Neuronal stem cell (in vitro differentiated cells): ENCODE measurements around the gene GLI3.
A peak's percentile ranks its signal among the peaks of the same experiment; 100 is the strongest.

Experiments used
- DNase-seq: peaks from one replicate; pipeline ENCODE4 v3.0.0-alpha.2; 2013; ENCODE audit warnings: low spot score
- H2AFZ ChIP-seq: one replicate; pipeline ENCODE4 v1.6.1; 2013; ENCODE audit warnings: mild to moderate bottlenecking, low read length, inconsistent platforms
- H2AK5ac ChIP-seq: 2 replicates; pipeline ENCODE4 v1.6.1; 2013; ENCODE audit warnings: low read depth, mild to moderate bottlenecking, inconsistent platforms, low read length, moderate library complexity, mixed read lengths
- H2BK120ac ChIP-seq: 2 replicates; pipeline ENCODE4 v1.6.1; 2013; ENCODE audit warnings: low read depth, mild to moderate bottlenecking, inconsistent platforms, low read length, moderate library complexity, mixed read lengths
- H2BK12ac ChIP-seq: one replicate; pipeline ENCODE4 v1.6.1; 2013; ENCODE audit warnings: low read length, inconsistent platforms
- H2BK15ac ChIP-seq: 2 replicates; pipeline ENCODE4 v1.6.1; 2013; ENCODE audit warnings: mild to moderate bottlenecking, low read length, inconsistent platforms, mixed read lengths
- H2BK5ac ChIP-seq: one replicate; pipeline ENCODE4 v1.6.1; 2013; ENCODE audit warnings: inconsistent platforms, mild to moderate bottlenecking, low read length, moderate library complexity
- H3K14ac ChIP-seq: one replicate; pipeline ENCODE4 v1.6.1; 2013; ENCODE audit warnings: low read length, inconsistent platforms
- H3K18ac ChIP-seq: 2 replicates; pipeline ENCODE4 v1.6.1; 2013; ENCODE audit warnings: low read length, inconsistent platforms
- H3K23ac ChIP-seq: 2 replicates; pipeline ENCODE4 v1.6.1; 2013; ENCODE audit warnings: low read depth, mild to moderate bottlenecking, mixed read lengths, low read length, inconsistent platforms; ENCODE audit not compliant: poor library complexity
- H3K27ac ChIP-seq: replicated peaks from 3 replicates; pipeline ENCODE4 v1.5.1; 2013; ENCODE audit warnings: low read length, inconsistent platforms
- H3K27me3 ChIP-seq, 3 experiments: 2 replicates each; pipeline ENCODE4 v1.6.1; 2013; ENCODE audit warnings: low read length in 3 of 3, mild to moderate bottlenecking in 2 of 3, inconsistent platforms in 1 of 3, low read depth in 1 of 3, mixed read lengths in 1 of 3, moderate library complexity in 1 of 3; ENCODE audit not compliant: control insufficient read depth in 3 of 3, insufficient read depth in 3 of 3
- H3K36me3 ChIP-seq, 2 donors: replicated peaks in 1 of 2; 2 replicates each; pipeline ENCODE4 v1.6.1; 2013; ENCODE audit warnings: low read length in 2 of 2; ENCODE audit not compliant: control insufficient read depth in 2 of 2, insufficient read depth in 2 of 2
- H3K4ac ChIP-seq: 2 replicates; pipeline ENCODE4 v1.6.1; 2013; ENCODE audit warnings: inconsistent platforms, mild to moderate bottlenecking, low read length, moderate library complexity
- H3K4me1 ChIP-seq, 2 donors: 1 replicate in 1 of 2; 2 replicates in 1 of 2; pipeline ENCODE4 v1.6.1; 2013; ENCODE audit warnings: low read length in 2 of 2, low read depth in 1 of 2; ENCODE audit not compliant: control insufficient read depth in 2 of 2, insufficient read depth in 1 of 2
- H3K4me2 ChIP-seq: one replicate; pipeline ENCODE4 v1.6.1; 2013; ENCODE audit warnings: mild to moderate bottlenecking, low read length, inconsistent platforms; ENCODE audit not compliant: insufficient read depth, poor library complexity, severe bottlenecking
- H3K4me3 ChIP-seq, 2 donors: 2 replicates each; pipeline ENCODE4 v1.5.1; 2013; ENCODE audit warnings: low read length in 2 of 2, mild to moderate bottlenecking in 2 of 2, inconsistent platforms in 1 of 2, moderate library complexity in 1 of 2
- H3K79me1 ChIP-seq: one replicate; pipeline ENCODE4 v1.6.1; 2013; ENCODE audit warnings: low read depth, mild to moderate bottlenecking, inconsistent platforms, low read length, moderate library complexity
- H3K9ac ChIP-seq: one replicate; pipeline ENCODE4 v1.6.1; 2013; ENCODE audit warnings: mild to moderate bottlenecking, low read depth, low read length, inconsistent platforms; ENCODE audit not compliant: poor library complexity
- H3K9me3 ChIP-seq, 2 donors: replicated peaks in 1 of 2; 2 replicates each; pipeline versions ENCODE3 to v1.6.1; 2013; ENCODE audit warnings: low read length in 2 of 2, mild to moderate bottlenecking in 2 of 2, inconsistent platforms in 1 of 2, low read depth in 1 of 2, mixed read lengths in 1 of 2, moderate library complexity in 1 of 2; ENCODE audit not compliant: control insufficient read depth in 2 of 2, insufficient read depth in 1 of 2
- H4K8ac ChIP-seq: one replicate; pipeline ENCODE4 v1.6.1; 2013; ENCODE audit warnings: low read depth, mild to moderate bottlenecking, inconsistent platforms, low read length, moderate library complexity
- H4K91ac ChIP-seq: one replicate; pipeline ENCODE4 v1.6.1; 2013; ENCODE audit warnings: low read length, low read depth, mild to moderate bottlenecking, inconsistent platforms; ENCODE audit not compliant: poor library complexity
- WGBS, 2 donors: extraction: QIAGEN DNeasy Blood & Tissue Kit; methylation state at CpG; one replicate each; pipeline ENCODE4 v1.1.7; 2013; ENCODE audit warnings: missing lambda C conversion rate in 2 of 2, mixed read lengths in 1 of 2; ENCODE audit not compliant: insufficient read length in 2 of 2, insufficient replicate concordance in 1 of 2; ENCODE audit errors: extremely low coverage in 2 of 2; 5-methylcytosine and 5-hydroxymethylcytosine counted together

Gene GLI3

DNA sequence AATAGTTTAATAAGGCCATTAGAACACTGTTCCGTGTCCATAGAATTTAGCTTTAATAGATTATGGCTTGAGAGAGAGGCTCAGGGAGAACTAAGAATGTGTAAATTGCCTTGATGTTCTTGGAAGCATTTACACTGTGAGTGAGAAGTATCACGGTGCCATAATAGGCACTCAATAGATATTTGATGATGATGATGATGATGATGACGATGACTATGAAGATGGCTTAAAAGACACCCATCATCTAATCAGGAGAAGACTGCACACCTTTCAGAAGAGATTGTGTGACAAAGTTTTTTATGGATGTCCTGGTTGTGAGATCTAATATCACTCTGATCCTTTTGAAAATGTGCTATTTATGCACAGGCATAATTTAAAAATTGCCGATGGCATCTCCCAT lies 264.2 kb downstream of the GLI3 start:
- H4K91ac ChIP-seq, result no peak overlapping the region
- peaks cover 36 to 100% of the 10 kb centered on the region in 2 donors for H3K36me3 ChIP-seq
- no peaks in the 10 kb centered on the region for H3K9me3 ChIP-seq
- H3K14ac ChIP-seq, result no peak overlapping the region
- no peak overlapping the region for H4K8ac ChIP-seq
- H3K79me1 ChIP-seq, result no peaks in the 10 kb centered on the region
- no peak overlapping the region for H3K23ac ChIP-seq
- DNase-seq, result no peak
- WGBS, 2 donors, result no CpG with 5 or more reads among the region's 4 CpGs
- H2AFZ ChIP-seq, result no peak overlapping the region
- H2BK12ac ChIP-seq, result no peak overlapping the region
- no peak overlapping the region for H2BK15ac ChIP-seq
- no peak overlapping the region for H3K18ac ChIP-seq
- no peak overlapping the region for H3K4me2 ChIP-seq
- H3K27ac ChIP-seq, result no peak overlapping the region
- H3K4me3 ChIP-seq, result no peak overlapping the region
- peaks cover 0 to 5% of the 10 kb centered on the region in 2 donors for H3K4me1 ChIP-seq
- no peak overlapping the region for H2BK120ac ChIP-seq
- no peak overlapping the region for H3K9ac ChIP-seq
- H3K4ac ChIP-seq, result no peak overlapping the region
- H2BK5ac ChIP-seq, result no peak overlapping the region
- no peak overlapping the region for H2AK5ac ChIP-seq
- no peaks in the 10 kb centered on the region for H3K27me3 ChIP-seq

DNA sequence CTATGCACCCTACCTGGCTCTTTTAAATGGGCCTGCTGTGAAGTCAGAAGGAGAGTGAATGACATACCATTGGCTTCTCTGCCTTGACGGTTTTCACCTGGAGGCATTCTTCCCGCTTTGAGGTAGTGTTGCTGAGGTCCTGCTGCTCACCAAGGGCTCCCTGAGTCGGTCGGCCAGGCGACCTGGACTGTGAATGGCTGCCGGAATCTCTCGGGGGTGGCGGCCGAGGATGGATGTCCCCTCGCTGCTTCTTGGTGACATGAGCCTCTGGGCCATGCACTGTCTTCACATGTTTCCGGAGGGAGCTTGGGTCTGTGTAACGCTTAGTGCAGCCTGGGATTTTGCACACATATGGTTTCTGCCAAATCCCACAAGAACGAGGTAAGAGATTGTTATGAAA lies 264.7 kb downstream of the GLI3 start:
- no peak overlapping the region for H2BK15ac ChIP-seq
- no peak overlapping the region for H3K18ac ChIP-seq
- H3K36me3 ChIP-seq, result peaks cover 38 to 100% of the 10 kb centered on the region in 2 donors

DNA sequence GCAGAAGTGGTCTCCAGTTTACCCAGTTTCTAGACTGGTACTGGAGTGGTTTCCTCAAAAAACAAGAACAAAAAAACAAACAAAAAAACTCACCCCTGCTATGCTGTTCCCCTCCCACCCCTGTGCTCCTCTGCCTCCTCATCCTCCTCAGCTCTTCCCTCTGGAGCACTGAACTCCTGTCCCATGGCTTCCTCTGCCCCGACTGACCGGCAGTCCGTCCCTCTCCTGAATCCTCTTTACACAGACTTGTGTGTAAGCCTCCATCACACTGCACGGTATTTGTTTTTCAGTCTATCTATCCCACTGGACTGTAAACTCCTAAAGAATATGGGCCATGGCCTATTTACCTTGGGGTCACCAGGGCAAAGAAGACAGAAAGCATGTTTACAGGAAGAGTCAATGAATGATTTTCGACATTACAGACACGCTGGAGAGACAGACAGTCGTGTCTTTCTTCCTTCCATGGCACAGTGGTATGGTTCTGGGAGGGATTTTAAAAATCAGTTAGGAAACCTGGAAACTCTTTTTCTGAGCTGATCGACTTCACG lies 265.3 kb downstream of the GLI3 start:
- Histone ChIP-seq H3K27ac (no peak overlapping the region), H3K4me1 (no peaks in the 10 kb centered on the region), H3K14ac (no peak overlapping the region), H3K4me3 (no peak overlapping the region), H2BK120ac (no peak overlapping the region), H3K79me1 (no peaks in the 10 kb centered on the region), H3K36me3 (peaks cover 42 to 100% of the 10 kb centered on the region in 2 donors), H2BK12ac (no peak overlapping the region), H3K23ac (no peak overlapping the region), H2AFZ (no peak overlapping the region), H2AK5ac (no peak overlapping the region), H2BK5ac (no peak overlapping the region), H4K91ac (no peak overlapping the region), H4K8ac (no peak overlapping the region), H3K9me3 (no peaks in the 10 kb centered on the region), H3K4me2 (no peak overlapping the region), H3K9ac (no peak overlapping the region), H3K27me3 (no peaks in the 10 kb centered on the region), H3K4ac (no peak overlapping the region), H3K18ac (no peak overlapping the region), H2BK15ac (no peak overlapping the region)
- no CpG with 5 or more reads among the region's 9 CpGs for WGBS, 2 donors
- DNase-seq, result no peak

More for the DNA sequence above, 264.7 kb downstream of the GLI3 start:
- Histone ChIP-seq H2BK120ac (no peak overlapping the region), H2BK12ac (no peak overlapping the region), H3K14ac (no peak overlapping the region), H3K27me3 (no peaks in the 10 kb centered on the region), H3K4me1 (peaks cover 0 to under 1% of the 10 kb centered on the region in 2 donors), H2AK5ac (no peak overlapping the region), H4K8ac (no peak overlapping the region), H2AFZ (no peak overlapping the region), H3K4ac (no peak overlapping the region), H4K91ac (no peak overlapping the region), H3K9me3 (no peaks in the 10 kb centered on the region), H3K4me3 (no peak overlapping the region), H3K23ac (peak overlapping the region; percentile 13), H3K79me1 (no peaks in the 10 kb centered on the region), H3K9ac (no peak overlapping the region), H3K27ac (no peak overlapping the region), H2BK5ac (no peak overlapping the region), H3K4me2 (no peak overlapping the region)
- DNase-seq, result no peak
- WGBS, 2 donors, result no CpG with 5 or more reads among the region's 13 CpGs

DNA sequence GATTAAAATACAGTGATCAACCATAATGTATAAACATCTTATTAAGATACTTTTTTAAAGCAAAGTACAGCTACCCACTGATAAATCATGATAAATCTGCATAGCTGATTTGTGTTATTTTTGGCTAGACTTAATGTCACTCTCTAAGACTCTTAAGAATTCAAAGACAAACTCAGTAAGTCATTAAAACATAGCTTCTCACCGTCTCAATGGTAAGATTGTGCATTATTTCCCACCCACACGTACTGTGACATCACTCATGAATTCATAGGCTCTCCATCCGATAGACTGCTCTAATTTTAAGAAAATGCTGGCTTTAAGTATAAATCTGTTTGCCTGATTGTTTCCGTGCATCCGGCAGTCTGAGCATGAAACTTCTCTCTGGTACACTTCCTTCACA lies 266.1 kb downstream of the GLI3 start:
- peaks cover 46 to 100% of the 10 kb centered on the region in 2 donors for H3K36me3 ChIP-seq

More for the DNA sequence above, 266.1 kb downstream of the GLI3 start:
- no peak overlapping the region for H3K14ac ChIP-seq
- no peak overlapping the region for H3K4me2 ChIP-seq
- no peak overlapping the region for H3K4ac ChIP-seq
- no peaks in the 10 kb centered on the region for H3K4me1 ChIP-seq
- H4K8ac ChIP-seq, result no peak overlapping the region
- no peak overlapping the region for H2BK12ac ChIP-seq
- no peak overlapping the region for H2BK15ac ChIP-seq
- H3K18ac ChIP-seq, result no peak overlapping the region
- H2AK5ac ChIP-seq, result no peak overlapping the region
- H3K79me1 ChIP-seq, result no peaks in the 10 kb centered on the region
- no peak overlapping the region for H2BK5ac ChIP-seq
- H3K9me3 ChIP-seq, result no peaks in the 10 kb centered on the region
- H3K27me3 ChIP-seq, result no peaks in the 10 kb centered on the region
- H3K9ac ChIP-seq, result no peak overlapping the region
- no peak overlapping the region for H2AFZ ChIP-seq
- H2BK120ac ChIP-seq, result no peak overlapping the region
- no peak overlapping the region for H3K4me3 ChIP-seq
- no peak for DNase-seq
- no peak overlapping the region for H3K23ac ChIP-seq
- no CpG with 5 or more reads among the region's 5 CpGs for WGBS, 2 donors
- H4K91ac ChIP-seq, result no peak overlapping the region
- H3K27ac ChIP-seq, result no peak overlapping the region
